T47D (cell line): Measurements from ENCODE around the gene PARD3.
"Not testable (repeated sequence)": the region's sequence is repeated elsewhere in the genome, so short reads cannot be mapped to it uniquely, and the experiment has no call there.

Source experiments
- DNase-seq, 2 experiments: peaks; one replicate each; pipeline versions ENCODE4 v3.0.0 to v3.0.0-alpha.2; 2011 to 2012; ENCODE audit warnings: low read depth in 1 of 2, low spot score in 1 of 2
- JUND ChIP-seq: IDR thresholded peaks from 2 replicates; pipeline ENCODE4 v1.6.1; 2012; ENCODE audit warnings: low read depth
- in situ Hi-C: cut with HindIII; loops from 2 replicates; pipeline ENCODE4 v1.10.0; 2016; ENCODE audit warnings: low sequenced_read_pairs, low pct_unique_long_range_greater_than_20kb

Gene PARD3

GRCh38 chr10:34074051-34074450 is 741.0 kb downstream of the PARD3 start:
- DNase-seq: no peak
- in situ Hi-C loops: no loop called here
- no peak for TF ChIP-seq JUND

GRCh38 chr10:34067741-34068140 is 747.4 kb downstream of the PARD3 start:
- DNase-seq, in situ Hi-C loops: not testable (repeated sequence)

- DNase-seq: no peak
- in situ Hi-C loops: no loop called here
- no peak for TF ChIP-seq JUND
These were observed 751.5 kb downstream of the PARD3 start for GRCh38 chr10:34063592-34063991.

GRCh38 chr10:34061841-34062240 is 753.3 kb downstream of the PARD3 start:
- no peak for TF ChIP-seq JUND
- in situ Hi-C loops: no loop called here
- DNase-seq: no peak
